Sigmoid colon (tissue), 7 donors: ENCODE results near the gene EPHA7. TPM values are rescaled to one million over a fixed set of nuclear protein-coding genes. Genes with fewer than 3 reads are reported as not detected.
A peak's percentile ranks its signal among the peaks of the same experiment; 100 is the strongest.

Experiments
- DNase-seq: peaks from one replicate; pipeline ENCODE4 v3.0.0-alpha.2; 2019
- H3K27ac ChIP-seq, 4 donors: fragments of 200-600 bp; sonication (generic); one replicate each; pipeline ENCODE4 v1.5.1; 2016 to 2019; ENCODE audit warnings: mild to moderate bottlenecking in 1 of 4
- H3K27me3 ChIP-seq, 3 donors: fragments of 200-600 bp; sonication (generic); one replicate each; pipeline ENCODE4 v1.5.1; 2019; ENCODE audit warnings: mild to moderate bottlenecking in 1 of 3
- H3K36me3 ChIP-seq, 4 donors: fragments of 200-600 bp; sonication (generic); one replicate each; pipeline ENCODE4 v1.5.1; 2016 to 2019
- H3K4me1 ChIP-seq, 4 donors: fragments of 200-600 bp; sonication (generic); one replicate each; pipeline ENCODE4 v1.5.1; 2017 to 2019
- H3K4me3 ChIP-seq, 4 donors: fragments of 200-600 bp; sonication (generic); one replicate each; pipeline ENCODE4 v1.5.1; 2017 to 2019; ENCODE audit warnings: mild to moderate bottlenecking in 2 of 4, moderate library complexity in 1 of 4
- H3K9me3 ChIP-seq, 4 donors: fragments of 200-600 bp in 3 of 4; sonication (generic) in 3 of 4; one replicate each; pipeline versions ENCODE4 v1.5.1 to v1.6.1; 2013 to 2019
- CTCF ChIP-seq, 4 experiments: fragments of 450-650 bp in 3 of 4; fragments of 200-600 bp in 1 of 4; IDR thresholded peaks; one replicate each; pipeline ENCODE4 v1.5.1; 2016 to 2019; ENCODE audit warnings: antibody characterized with exemption in 4 of 4, mild to moderate bottlenecking in 3 of 4, moderate library complexity in 2 of 4
- EP300 ChIP-seq, 4 donors: sonication (generic); formaldehyde crosslinking; IDR thresholded peaks; one replicate each; pipeline ENCODE4 v1.6.1; 2017; ENCODE audit warnings: antibody characterized with exemption in 4 of 4
- POLR2A ChIP-seq, 2 donors: fragments of 450-650 bp; IDR thresholded peaks; one replicate each; pipeline ENCODE4 v1.6.1; 2016; ENCODE audit warnings: antibody characterized with exemption in 2 of 2, mild to moderate bottlenecking in 2 of 2, moderate library complexity in 2 of 2
- POLR2AphosphoS5 ChIP-seq, 4 donors: sonication (generic); formaldehyde crosslinking; IDR thresholded peaks; one replicate each; pipeline ENCODE4 v1.6.1; 2017; ENCODE audit warnings: antibody characterized with exemption in 4 of 4
- WGBS, 2 donors: extraction: QIAGEN DNeasy Blood & Tissue Kit; methylation state at CpG; one replicate each; pipeline ENCODE4 v1.1.7; 2013; 5-methylcytosine and 5-hydroxymethylcytosine counted together
- intact Hi-C: fragments of 100-400 bp; cut with DNase I; formaldehyde crosslinking; loops from one replicate; pipeline ENCODE4 v1.15.1; 2023
- polyA plus RNA-seq, 3 donors: library from polyadenylated mRNA; stranded (reverse); fragments of 200-250 nt; gene quantifications; one replicate each; pipeline ENCODE4 v1.2.3, GENCODE V29; 2013
- total RNA-seq, 4 donors: library from RNA; depleted of rRNA; stranded (reverse); fragments of >200 nt; gene quantifications; one replicate each; pipeline ENCODE4 v1.1.0, GENCODE V29; 2016
- donor health status: healthy with polysubstance abuse.
- donor health status: Bipolar disorder and iron deficiency.
- donor health status: healthy.

The EPHA7 gene
- total and polyA plus RNA-seq, 7 donors: 1.2 to 134 (median 70.3) TPM; not detected in 1

GRCh38 chr6:93266116-93266817, 153.1 kb downstream of the EPHA7 start:
- TF ChIP-seq POLR2A (IDR thresholded peaks at IDR 0.05) (no peak), CTCF (IDR thresholded peaks at IDR 0.05) (no peak), POLR2AphosphoS5 (IDR thresholded peaks at IDR 0.05) (no peak), EP300 (IDR thresholded peaks at IDR 0.05) (no peak)
- peaks cover 0 to 72% (median 0%) of the 10 kb centered on the region in 4 donors for H3K36me3 ChIP-seq
- H3K4me1 ChIP-seq: no peaks in the 10 kb centered on the region
- DNase-seq: no peak
- no peak overlapping the region for H3K27ac ChIP-seq
- H3K4me3 ChIP-seq: no peak overlapping the region
- H3K27me3 ChIP-seq: no peaks in the 10 kb centered on the region
- H3K9me3 ChIP-seq: no peaks in the 10 kb centered on the region
- 38 to 65% methylated on average over 3 of the region's 3 CpGs for WGBS, 2 donors
- intact Hi-C loops: no loop called here

GRCh38 chr6:93260881-93261280, 158.5 kb downstream of the EPHA7 start:
- intact Hi-C loops: no loop called here
- H3K27ac ChIP-seq: no peak overlapping the region
- no peak for TF ChIP-seq CTCF (IDR thresholded peaks at IDR 0.05)
- TF ChIP-seq EP300 (IDR thresholded peaks at IDR 0.05): no peak
- no peak for TF ChIP-seq POLR2A (IDR thresholded peaks at IDR 0.05)
- TF ChIP-seq POLR2AphosphoS5 (IDR thresholded peaks at IDR 0.05): no peak
- DNase-seq: no peak
- no peak overlapping the region for H3K4me3 ChIP-seq
- WGBS, 2 donors: 16 to 44% methylated on average over 2 of the region's 2 CpGs
- H3K4me1 ChIP-seq: no peaks in the 10 kb centered on the region
- no peaks in the 10 kb centered on the region for H3K27me3 ChIP-seq
- H3K9me3 ChIP-seq: no peaks in the 10 kb centered on the region
- peaks cover 0 to 83% (median 4%) of the 10 kb centered on the region in 4 donors for H3K36me3 ChIP-seq

GRCh38 chr6:93259332-93259731, 160.0 kb downstream of the EPHA7 start:
- no peak for DNase-seq
- no peaks in the 10 kb centered on the region for H3K9me3 ChIP-seq
- peaks cover 0 to 93% (median 4%) of the 10 kb centered on the region in 4 donors for H3K36me3 ChIP-seq
- WGBS, 2 donors: 84 to 89% methylated on average over 3 of the region's 3 CpGs
- H3K27me3 ChIP-seq: no peaks in the 10 kb centered on the region
- TF ChIP-seq POLR2AphosphoS5 (IDR thresholded peaks at IDR 0.05) (peak in 1 of 4 donors; percentile 23), EP300 (IDR thresholded peaks at IDR 0.05) (no peak)
- H3K27ac ChIP-seq: no peak overlapping the region
- intact Hi-C loops: no loop called here
- no peak overlapping the region for H3K4me3 ChIP-seq
- no peaks in the 10 kb centered on the region for H3K4me1 ChIP-seq

- Histone ChIP-seq H3K27me3 (no peaks in the 10 kb centered on the region), H3K4me1 (no peaks in the 10 kb centered on the region), H3K4me3 (no peak overlapping the region), H3K9me3 (no peaks in the 10 kb centered on the region), H3K36me3 (peaks cover 0 to 77% (median 4%) of the 10 kb centered on the region in 4 donors), H3K27ac (no peak overlapping the region)
- DNase-seq: no peak
- no peak for TF ChIP-seq POLR2A (IDR thresholded peaks at IDR 0.05)
- TF ChIP-seq CTCF (IDR thresholded peaks at IDR 0.05): no peak
- no peak for TF ChIP-seq EP300 (IDR thresholded peaks at IDR 0.05)
- TF ChIP-seq POLR2AphosphoS5 (IDR thresholded peaks at IDR 0.05): no peak
- intact Hi-C loops: no loop called here
Measured at GRCh38 chr6:93252930-93253329, 166.4 kb downstream of the EPHA7 start.

- H3K27me3 ChIP-seq: no peaks in the 10 kb centered on the region
- intact Hi-C loops: no loop called here
- no peaks in the 10 kb centered on the region for H3K4me1 ChIP-seq
- no peak for TF ChIP-seq POLR2A (IDR thresholded peaks at IDR 0.05)
- TF ChIP-seq EP300 (IDR thresholded peaks at IDR 0.05): no peak
- 29 to 46% methylated on average over 2 of the region's 2 CpGs for WGBS, 2 donors
- peaks cover 0 to 69% (median 5%) of the 10 kb centered on the region in 4 donors for H3K36me3 ChIP-seq
- no peak overlapping the region for H3K27ac ChIP-seq
- no peak overlapping the region for H3K4me3 ChIP-seq
- DNase-seq: no peak
- H3K9me3 ChIP-seq: no peaks in the 10 kb centered on the region
Measured at GRCh38 chr6:93248631-93249030, 170.7 kb downstream of the EPHA7 start.
